Epithelial cell of alveolus of lung (primary cell): ENCODE measurements around the gene CXorf51B. TPM values are rescaled to one million over a fixed set of nuclear protein-coding genes. Genes with fewer than 3 reads are reported as not detected.

Experiments used
- total RNA-seq: library from RNA; depleted of rRNA; stranded (reverse); fragments of >200 nt; gene quantifications from 2 replicates; pipeline ENCODE4 v1.2.1, GENCODE V29; 2015

Gene CXorf51B
- not detected in 2 replicates for total RNA-seq

DNA sequence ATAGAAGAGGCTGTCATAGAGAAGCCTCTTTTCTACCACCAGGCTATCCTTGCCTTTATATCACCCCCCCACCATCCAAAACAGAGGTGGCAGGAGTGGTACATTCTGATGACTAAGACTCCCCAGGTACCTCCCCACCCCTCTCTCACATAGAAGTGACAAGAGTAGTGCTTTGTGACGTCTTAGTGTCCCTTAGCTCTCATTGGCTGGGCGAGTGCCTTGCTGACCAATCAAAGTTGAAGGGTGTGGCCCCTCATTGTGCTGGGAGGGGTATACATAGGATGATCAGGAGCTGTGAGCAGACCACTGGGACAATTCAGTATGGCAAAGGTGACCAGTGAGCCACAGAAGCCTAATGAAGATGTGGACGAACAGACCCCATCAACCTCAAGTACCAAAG lies at the start of gene CXorf51B:
TSS of gene CXorf51B (plus strand) at position 301 of the 400 bp plus-strand sequence. CDS start at position 322, 21 bp downstream.

DNA sequence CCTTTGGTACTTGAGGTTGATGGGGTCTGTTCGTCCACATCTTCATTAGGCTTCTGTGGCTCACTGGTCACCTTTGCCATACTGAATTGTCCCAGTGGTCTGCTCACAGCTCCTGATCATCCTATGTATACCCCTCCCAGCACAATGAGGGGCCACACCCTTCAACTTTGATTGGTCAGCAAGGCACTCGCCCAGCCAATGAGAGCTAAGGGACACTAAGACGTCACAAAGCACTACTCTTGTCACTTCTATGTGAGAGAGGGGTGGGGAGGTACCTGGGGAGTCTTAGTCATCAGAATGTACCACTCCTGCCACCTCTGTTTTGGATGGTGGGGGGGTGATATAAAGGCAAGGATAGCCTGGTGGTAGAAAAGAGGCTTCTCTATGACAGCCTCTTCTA lies 5.1 kb downstream of the CXorf51B start, which contains the start of gene CXorf51A:
TSS of gene CXorf51A (minus strand) at position 101 of the 400 bp plus-strand sequence. CDS start at position 80, 21 bp downstream.

Other genes with a start within 250 kb of the CXorf51B start
- not detected in 2 replicates for gene CXorf51A, start 5.0 kb downstream of the CXorf51B start, total RNA-seq